WTC11 (cell line): Measurements from ENCODE around the gene CFAP299. TPM values are rescaled to one million over a fixed set of nuclear protein-coding genes. Genes with fewer than 3 reads are reported as not detected.

Experiments used
- ATAC-seq: fragments of 200-7000 bp; cut with Tn5 transposase; 2 replicates; pipeline ENCODE4 v1.10.0; 2021; ENCODE audit warnings: mild to moderate bottlenecking, moderate library complexity
- CTCF ChIA-PET: fragments of 300-600 bp; sonication (Branson Sonifier 250); formaldehyde crosslinking; loops from one replicate; lab custom pipeline; 2021; ENCODE audit warnings: antibody characterized with exemption; lab: Charles Lee
- POLR2A ChIA-PET: fragments of 350-600 bp; sonication (Branson Sonifier 250); formaldehyde crosslinking; loops from one replicate; lab custom pipeline; 2021; ENCODE audit warnings: antibody characterized with exemption; lab: Charles Lee
- DNase-seq: peaks from one replicate; pipeline ENCODE4 v3.0.0; 2021; ENCODE audit warnings: low spot score
- H3K27ac Mint-ChIP-seq: 2 replicates; pipeline ENCODE4 v1.8.0; 2021; ENCODE audit warnings: mixed read lengths
- H3K27me3 Mint-ChIP-seq: 2 replicates; pipeline ENCODE4 v1.8.0; 2021; ENCODE audit warnings: low read depth, mild to moderate bottlenecking, moderate library complexity, mixed read lengths
- H3K36me3 Mint-ChIP-seq: 2 replicates; pipeline ENCODE4 v1.8.0; 2021; ENCODE audit warnings: mixed read lengths
- H3K4me1 Mint-ChIP-seq: 2 replicates; pipeline ENCODE4 v1.8.0; 2022; ENCODE audit warnings: mixed read lengths
- H3K4me3 Mint-ChIP-seq: 2 replicates; pipeline ENCODE4 v1.8.0; 2021; ENCODE audit warnings: mild to moderate bottlenecking, moderate library complexity, mixed read lengths
- H3K9me3 Mint-ChIP-seq: 2 replicates; pipeline ENCODE4 v1.8.0; 2021; ENCODE audit warnings: mixed read lengths
- ELF4 ChIP-seq: sonication (generic); formaldehyde crosslinking; IDR thresholded peaks from 2 replicates; pipeline ENCODE4 v1.8.1; 2022; ENCODE audit warnings: low read depth, mild to moderate bottlenecking, moderate library complexity, missing genetic modification reagents
- FOXJ3 ChIP-seq: sonication (generic); formaldehyde crosslinking; IDR thresholded peaks from 2 replicates; pipeline ENCODE4 v1.9.0; 2021; ENCODE audit warnings: missing genetic modification reagents, mild to moderate bottlenecking, borderline replicate concordance
- IRF2 ChIP-seq: sonication (generic); formaldehyde crosslinking; IDR thresholded peaks from 2 replicates; pipeline ENCODE4 v1.8.0; 2022; ENCODE audit warnings: low read depth, missing genetic modification reagents, borderline replicate concordance
- KAT7 ChIP-seq: sonication (generic); formaldehyde crosslinking; IDR thresholded peaks from 2 replicates; pipeline ENCODE4 v1.8.1; 2023; ENCODE audit warnings: missing genetic modification reagents, mild to moderate bottlenecking, borderline replicate concordance
- OVOL2 ChIP-seq: fragments of 250-450 bp; sonication (Bioruptor Pico); IDR thresholded peaks from 2 replicates; pipeline ENCODE4 v1.9.0; 2021; ENCODE audit warnings: mild to moderate bottlenecking, borderline replicate concordance
- PRRX2 ChIP-seq: fragments of 250-450 bp; sonication (Bioruptor Pico); IDR thresholded peaks from 2 replicates; pipeline ENCODE4 v1.8.0; 2021; ENCODE audit warnings: mild to moderate bottlenecking
- TCF7 ChIP-seq: sonication (generic); formaldehyde crosslinking; IDR thresholded peaks from 2 replicates; pipeline ENCODE4 v1.8.0; 2022; ENCODE audit warnings: mild to moderate bottlenecking, low read depth, missing genetic modification reagents, moderate library complexity
- TEAD1 ChIP-seq: sonication (generic); formaldehyde crosslinking; IDR thresholded peaks from 2 replicates; pipeline ENCODE4 v1.8.0; 2022; ENCODE audit warnings: mild to moderate bottlenecking, missing genetic modification reagents
- ZNF121 ChIP-seq: sonication (generic); formaldehyde crosslinking; IDR thresholded peaks from 2 replicates; pipeline ENCODE4 v1.8.0; 2023; ENCODE audit warnings: missing genetic modification reagents
- ZNF263 ChIP-seq: sonication (generic); formaldehyde crosslinking; IDR thresholded peaks from 2 replicates; pipeline ENCODE4 v1.8.1; 2022; ENCODE audit warnings: low read depth, mild to moderate bottlenecking, moderate library complexity, missing genetic modification reagents
- ZNF416 ChIP-seq: fragments of 250-450 bp; sonication (Bioruptor Pico); IDR thresholded peaks from 2 replicates; pipeline ENCODE4 v1.9.0; 2021; ENCODE audit warnings: mild to moderate bottlenecking, inconsistent platforms
- total RNA-seq: library from RNA; stranded (reverse); gene quantifications from 3 replicates; pipeline ENCODE4 v1.2.3, GENCODE V29; 2021
- TF ChIP-seq, protein P1 (sequence below): sonication (generic); formaldehyde crosslinking; IDR thresholded peaks from 2 replicates; pipeline ENCODE4 v1.8.0; 2023; ENCODE audit warnings: mild to moderate bottlenecking, missing genetic modification reagents
- TF ChIP-seq, protein P2 (sequence below): fragments of 250-450 bp; sonication (Bioruptor Pico); IDR thresholded peaks from 2 replicates; pipeline ENCODE4 v1.9.0; 2021; ENCODE audit warnings: mild to moderate bottlenecking
- TF ChIP-seq, protein P3 (sequence below): sonication (generic); formaldehyde crosslinking; IDR thresholded peaks from 2 replicates; pipeline ENCODE4 v1.8.0; 2022; ENCODE audit warnings: missing genetic modification reagents
- TF ChIP-seq, protein P4 (sequence below): sonication (generic); formaldehyde crosslinking; IDR thresholded peaks from 2 replicates; pipeline ENCODE4 v1.8.1; 2022; ENCODE audit warnings: low read depth, missing genetic modification reagents, borderline replicate concordance

CFAP299 gene
- total RNA-seq, 1 experiment from 2014 or later, result not detected

DNA sequence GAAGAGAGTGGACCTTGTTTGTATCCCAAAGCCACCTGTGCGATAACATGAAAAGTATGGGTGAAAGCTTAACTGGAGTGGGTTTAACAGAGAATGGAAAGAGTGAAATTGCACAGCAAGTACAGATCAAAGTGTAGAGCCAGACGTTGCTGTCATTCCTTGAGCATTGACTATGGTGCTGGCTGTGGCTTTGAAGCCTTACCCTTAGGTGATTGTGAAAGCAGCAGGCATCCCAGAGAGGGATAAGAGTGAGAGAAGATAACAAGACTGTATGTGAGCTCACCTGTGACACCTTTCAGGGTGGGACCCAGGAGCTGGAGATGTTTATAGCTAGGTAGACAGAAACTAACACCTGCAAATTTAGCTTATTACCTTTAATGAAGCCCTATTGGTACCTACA, 77.6 kb downstream of the CFAP299 start:
- POLR2A ChIA-PET, result no interaction called here
- TF ChIP-seq TCF7 (no peak), ELF4 (CRISPR knock-in tag) (no peak)
- TF ChIP-seq, protein P1, sequence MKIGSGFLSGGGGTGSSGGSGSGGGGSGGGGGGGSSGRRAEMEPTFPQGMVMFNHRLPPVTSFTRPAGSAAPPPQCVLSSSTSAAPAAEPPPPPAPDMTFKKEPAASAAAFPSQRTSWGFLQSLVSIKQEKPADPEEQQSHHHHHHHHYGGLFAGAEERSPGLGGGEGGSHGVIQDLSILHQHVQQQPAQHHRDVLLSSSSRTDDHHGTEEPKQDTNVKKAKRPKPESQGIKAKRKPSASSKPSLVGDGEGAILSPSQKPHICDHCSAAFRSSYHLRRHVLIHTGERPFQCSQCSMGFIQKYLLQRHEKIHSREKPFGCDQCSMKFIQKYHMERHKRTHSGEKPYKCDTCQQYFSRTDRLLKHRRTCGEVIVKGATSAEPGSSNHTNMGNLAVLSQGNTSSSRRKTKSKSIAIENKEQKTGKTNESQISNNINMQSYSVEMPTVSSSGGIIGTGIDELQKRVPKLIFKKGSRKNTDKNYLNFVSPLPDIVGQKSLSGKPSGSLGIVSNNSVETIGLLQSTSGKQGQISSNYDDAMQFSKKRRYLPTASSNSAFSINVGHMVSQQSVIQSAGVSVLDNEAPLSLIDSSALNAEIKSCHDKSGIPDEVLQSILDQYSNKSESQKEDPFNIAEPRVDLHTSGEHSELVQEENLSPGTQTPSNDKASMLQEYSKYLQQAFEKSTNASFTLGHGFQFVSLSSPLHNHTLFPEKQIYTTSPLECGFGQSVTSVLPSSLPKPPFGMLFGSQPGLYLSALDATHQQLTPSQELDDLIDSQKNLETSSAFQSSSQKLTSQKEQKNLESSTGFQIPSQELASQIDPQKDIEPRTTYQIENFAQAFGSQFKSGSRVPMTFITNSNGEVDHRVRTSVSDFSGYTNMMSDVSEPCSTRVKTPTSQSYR (CRISPR knock-in tag), result no peak
- TF ChIP-seq, protein P2, sequence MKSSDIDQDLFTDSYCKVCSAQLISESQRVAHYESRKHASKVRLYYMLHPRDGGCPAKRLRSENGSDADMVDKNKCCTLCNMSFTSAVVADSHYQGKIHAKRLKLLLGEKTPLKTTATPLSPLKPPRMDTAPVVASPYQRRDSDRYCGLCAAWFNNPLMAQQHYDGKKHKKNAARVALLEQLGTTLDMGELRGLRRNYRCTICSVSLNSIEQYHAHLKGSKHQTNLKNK, result no peak
- Mint-ChIP-seq H3K36me3 (no peaks in the 10 kb centered on the region), H3K27me3 (no peaks in the 10 kb centered on the region), H3K4me3 (no peak overlapping the region), H3K9me3 (no peaks in the 10 kb centered on the region), H3K4me1 (no peaks in the 10 kb centered on the region), H3K27ac (no peak overlapping the region)
- ATAC-seq (no peak), DNase-seq (no peak)
- CTCF ChIA-PET, result no interaction called here

DNA sequence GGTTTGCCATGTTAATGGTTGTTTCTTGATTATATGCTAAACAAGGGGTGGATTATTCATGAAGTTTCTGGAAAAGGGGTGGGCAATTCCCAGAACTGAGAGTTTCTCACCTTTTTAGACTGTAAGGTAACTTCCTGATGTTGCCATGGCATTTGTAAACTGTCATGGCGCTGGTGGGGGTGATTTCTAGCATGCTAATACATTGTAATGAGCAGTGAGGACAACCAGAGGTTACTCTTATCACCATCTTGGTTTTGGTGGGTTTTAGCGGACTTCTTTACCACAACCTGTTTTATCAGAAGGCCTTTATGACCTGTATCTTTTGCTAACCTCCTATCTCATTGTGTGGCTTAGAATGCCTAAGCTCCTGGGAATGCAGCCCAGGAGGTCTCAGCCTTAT, 81.5 kb downstream of the CFAP299 start:
- ATAC-seq, result no peak
- H3K36me3 Mint-ChIP-seq, result no peaks in the 10 kb centered on the region
- no peaks in the 10 kb centered on the region for H3K27me3 Mint-ChIP-seq
- no peak for TF ChIP-seq KAT7 (CRISPR knock-in tag)
- no peak for TF ChIP-seq TEAD1
- no peak for TF ChIP-seq ZNF263 (CRISPR knock-in tag)
- TF ChIP-seq ZNF416 (CRISPR knock-in tag), result no peak
- TF ChIP-seq, protein P3, sequence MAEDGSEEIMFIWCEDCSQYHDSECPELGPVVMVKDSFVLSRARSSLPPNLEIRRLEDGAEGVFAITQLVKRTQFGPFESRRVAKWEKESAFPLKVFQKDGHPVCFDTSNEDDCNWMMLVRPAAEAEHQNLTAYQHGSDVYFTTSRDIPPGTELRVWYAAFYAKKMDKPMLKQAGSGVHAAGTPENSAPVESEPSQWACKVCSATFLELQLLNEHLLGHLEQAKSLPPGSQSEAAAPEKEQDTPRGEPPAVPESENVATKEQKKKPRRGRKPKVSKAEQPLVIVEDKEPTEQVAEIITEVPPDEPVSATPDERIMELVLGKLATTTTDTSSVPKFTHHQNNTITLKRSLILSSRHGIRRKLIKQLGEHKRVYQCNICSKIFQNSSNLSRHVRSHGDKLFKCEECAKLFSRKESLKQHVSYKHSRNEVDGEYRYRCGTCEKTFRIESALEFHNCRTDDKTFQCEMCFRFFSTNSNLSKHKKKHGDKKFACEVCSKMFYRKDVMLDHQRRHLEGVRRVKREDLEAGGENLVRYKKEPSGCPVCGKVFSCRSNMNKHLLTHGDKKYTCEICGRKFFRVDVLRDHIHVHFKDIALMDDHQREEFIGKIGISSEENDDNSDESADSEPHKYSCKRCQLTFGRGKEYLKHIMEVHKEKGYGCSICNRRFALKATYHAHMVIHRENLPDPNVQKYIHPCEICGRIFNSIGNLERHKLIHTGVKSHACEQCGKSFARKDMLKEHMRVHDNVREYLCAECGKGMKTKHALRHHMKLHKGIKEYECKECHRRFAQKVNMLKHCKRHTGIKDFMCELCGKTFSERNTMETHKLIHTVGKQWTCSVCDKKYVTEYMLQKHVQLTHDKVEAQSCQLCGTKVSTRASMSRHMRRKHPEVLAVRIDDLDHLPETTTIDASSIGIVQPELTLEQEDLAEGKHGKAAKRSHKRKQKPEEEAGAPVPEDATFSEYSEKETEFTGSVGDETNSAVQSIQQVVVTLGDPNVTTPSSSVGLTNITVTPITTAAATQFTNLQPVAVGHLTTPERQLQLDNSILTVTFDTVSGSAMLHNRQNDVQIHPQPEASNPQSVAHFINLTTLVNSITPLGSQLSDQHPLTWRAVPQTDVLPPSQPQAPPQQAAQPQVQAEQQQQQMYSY (CRISPR knock-in tag), result no peak
- no peak for TF ChIP-seq PRRX2 (CRISPR knock-in tag)
- TF ChIP-seq FOXJ3 (CRISPR knock-in tag), result no peak
- TF ChIP-seq, protein P4, sequence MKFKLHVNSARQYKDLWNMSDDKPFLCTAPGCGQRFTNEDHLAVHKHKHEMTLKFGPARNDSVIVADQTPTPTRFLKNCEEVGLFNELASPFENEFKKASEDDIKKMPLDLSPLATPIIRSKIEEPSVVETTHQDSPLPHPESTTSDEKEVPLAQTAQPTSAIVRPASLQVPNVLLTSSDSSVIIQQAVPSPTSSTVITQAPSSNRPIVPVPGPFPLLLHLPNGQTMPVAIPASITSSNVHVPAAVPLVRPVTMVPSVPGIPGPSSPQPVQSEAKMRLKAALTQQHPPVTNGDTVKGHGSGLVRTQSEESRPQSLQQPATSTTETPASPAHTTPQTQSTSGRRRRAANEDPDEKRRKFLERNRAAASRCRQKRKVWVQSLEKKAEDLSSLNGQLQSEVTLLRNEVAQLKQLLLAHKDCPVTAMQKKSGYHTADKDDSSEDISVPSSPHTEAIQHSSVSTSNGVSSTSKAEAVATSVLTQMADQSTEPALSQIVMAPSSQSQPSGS (CRISPR knock-in tag), result no peak
- DNase-seq, result no peak
- POLR2A ChIA-PET, result no interaction called here
- H3K4me1 Mint-ChIP-seq, result peaks cover 27% of the 10 kb centered on the region
- CTCF ChIA-PET, result no interaction called here
- H3K9me3 Mint-ChIP-seq, result no peaks in the 10 kb centered on the region
- no peak overlapping the region for H3K27ac Mint-ChIP-seq
- no peak overlapping the region for H3K4me3 Mint-ChIP-seq

DNA sequence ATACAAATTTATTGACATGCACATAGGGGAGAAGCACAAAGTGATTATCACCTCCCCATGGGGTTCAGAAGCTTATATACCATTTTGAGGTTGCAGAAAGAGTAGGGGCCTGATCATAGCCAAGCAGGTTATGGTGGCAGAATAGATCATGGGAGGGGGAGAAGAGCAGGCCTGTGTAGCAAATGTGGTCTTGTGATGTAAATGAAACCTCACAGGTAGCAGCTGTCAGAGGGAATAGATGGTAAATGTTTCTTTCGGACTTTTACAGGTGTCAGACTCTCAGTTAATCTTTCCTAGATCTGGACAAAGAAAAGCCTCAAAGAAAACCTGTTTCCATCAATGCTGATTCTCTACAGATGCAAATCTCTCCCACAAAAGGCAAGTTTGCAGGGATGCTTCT, 84.4 kb downstream of the CFAP299 start:
- Mint-ChIP-seq H3K9me3 (no peaks in the 10 kb centered on the region), H3K4me1 (peaks cover 27% of the 10 kb centered on the region), H3K4me3 (no peak overlapping the region), H3K27me3 (no peaks in the 10 kb centered on the region), H3K27ac (no peak overlapping the region), H3K36me3 (no peaks in the 10 kb centered on the region)
- no peak for DNase-seq
- POLR2A ChIA-PET, result no interaction called here
- CTCF ChIA-PET, result no interaction called here
- peak; percentile 58 for ATAC-seq
- TF ChIP-seq, protein P1 (CRISPR knock-in tag), result no peak
- TF ChIP-seq, protein P4 (CRISPR knock-in tag), result no peak
- TF ChIP-seq, protein P3 (CRISPR knock-in tag), result no peak
- no peak for TF ChIP-seq ZNF121 (CRISPR knock-in tag)
- no peak for TF ChIP-seq IRF2 (CRISPR knock-in tag)
- no peak for TF ChIP-seq ZNF416 (CRISPR knock-in tag)
- no peak for TF ChIP-seq TEAD1
- TF ChIP-seq OVOL2 (CRISPR knock-in tag), result no peak
